Neuronal stem cell (in vitro differentiated cells): ENCODE results near the gene AFG1L.
A peak's percentile ranks its signal among the peaks of the same experiment; 100 is the strongest.

ENCODE experiments used
- DNase-seq: peaks from one replicate; pipeline ENCODE4 v3.0.0-alpha.2; 2013; ENCODE audit warnings: low spot score
- H2AFZ ChIP-seq: one replicate; pipeline ENCODE4 v1.6.1; 2013; ENCODE audit warnings: mild to moderate bottlenecking, low read length, inconsistent platforms
- H2AK5ac ChIP-seq: 2 replicates; pipeline ENCODE4 v1.6.1; 2013; ENCODE audit warnings: low read depth, mild to moderate bottlenecking, inconsistent platforms, low read length, moderate library complexity, mixed read lengths
- H2BK120ac ChIP-seq: 2 replicates; pipeline ENCODE4 v1.6.1; 2013; ENCODE audit warnings: low read depth, mild to moderate bottlenecking, inconsistent platforms, low read length, moderate library complexity, mixed read lengths
- H2BK12ac ChIP-seq: one replicate; pipeline ENCODE4 v1.6.1; 2013; ENCODE audit warnings: low read length, inconsistent platforms
- H2BK15ac ChIP-seq: 2 replicates; pipeline ENCODE4 v1.6.1; 2013; ENCODE audit warnings: mild to moderate bottlenecking, low read length, inconsistent platforms, mixed read lengths
- H2BK5ac ChIP-seq: one replicate; pipeline ENCODE4 v1.6.1; 2013; ENCODE audit warnings: inconsistent platforms, mild to moderate bottlenecking, low read length, moderate library complexity
- H3K14ac ChIP-seq: one replicate; pipeline ENCODE4 v1.6.1; 2013; ENCODE audit warnings: low read length, inconsistent platforms
- H3K18ac ChIP-seq: 2 replicates; pipeline ENCODE4 v1.6.1; 2013; ENCODE audit warnings: low read length, inconsistent platforms
- H3K23ac ChIP-seq: 2 replicates; pipeline ENCODE4 v1.6.1; 2013; ENCODE audit warnings: low read depth, mild to moderate bottlenecking, mixed read lengths, low read length, inconsistent platforms; ENCODE audit not compliant: poor library complexity
- H3K27ac ChIP-seq: replicated peaks from 3 replicates; pipeline ENCODE4 v1.5.1; 2013; ENCODE audit warnings: low read length, inconsistent platforms
- H3K27me3 ChIP-seq, 3 experiments: 2 replicates each; pipeline ENCODE4 v1.6.1; 2013; ENCODE audit warnings: low read length in 3 of 3, mild to moderate bottlenecking in 2 of 3, inconsistent platforms in 1 of 3, low read depth in 1 of 3, mixed read lengths in 1 of 3, moderate library complexity in 1 of 3; ENCODE audit not compliant: control insufficient read depth in 3 of 3, insufficient read depth in 3 of 3
- H3K36me3 ChIP-seq, 2 donors: replicated peaks in 1 of 2; 2 replicates each; pipeline ENCODE4 v1.6.1; 2013; ENCODE audit warnings: low read length in 2 of 2; ENCODE audit not compliant: control insufficient read depth in 2 of 2, insufficient read depth in 2 of 2
- H3K4ac ChIP-seq: 2 replicates; pipeline ENCODE4 v1.6.1; 2013; ENCODE audit warnings: inconsistent platforms, mild to moderate bottlenecking, low read length, moderate library complexity
- H3K4me1 ChIP-seq, 2 donors: 1 replicate in 1 of 2; 2 replicates in 1 of 2; pipeline ENCODE4 v1.6.1; 2013; ENCODE audit warnings: low read length in 2 of 2, low read depth in 1 of 2; ENCODE audit not compliant: control insufficient read depth in 2 of 2, insufficient read depth in 1 of 2
- H3K4me2 ChIP-seq: one replicate; pipeline ENCODE4 v1.6.1; 2013; ENCODE audit warnings: mild to moderate bottlenecking, low read length, inconsistent platforms; ENCODE audit not compliant: insufficient read depth, poor library complexity, severe bottlenecking
- H3K4me3 ChIP-seq, 2 donors: 2 replicates each; pipeline ENCODE4 v1.5.1; 2013; ENCODE audit warnings: low read length in 2 of 2, mild to moderate bottlenecking in 2 of 2, inconsistent platforms in 1 of 2, moderate library complexity in 1 of 2
- H3K79me1 ChIP-seq: one replicate; pipeline ENCODE4 v1.6.1; 2013; ENCODE audit warnings: low read depth, mild to moderate bottlenecking, inconsistent platforms, low read length, moderate library complexity
- H3K9ac ChIP-seq: one replicate; pipeline ENCODE4 v1.6.1; 2013; ENCODE audit warnings: mild to moderate bottlenecking, low read depth, low read length, inconsistent platforms; ENCODE audit not compliant: poor library complexity
- H3K9me3 ChIP-seq, 2 donors: replicated peaks in 1 of 2; 2 replicates each; pipeline versions ENCODE3 to v1.6.1; 2013; ENCODE audit warnings: low read length in 2 of 2, mild to moderate bottlenecking in 2 of 2, inconsistent platforms in 1 of 2, low read depth in 1 of 2, mixed read lengths in 1 of 2, moderate library complexity in 1 of 2; ENCODE audit not compliant: control insufficient read depth in 2 of 2, insufficient read depth in 1 of 2
- H4K8ac ChIP-seq: one replicate; pipeline ENCODE4 v1.6.1; 2013; ENCODE audit warnings: low read depth, mild to moderate bottlenecking, inconsistent platforms, low read length, moderate library complexity
- H4K91ac ChIP-seq: one replicate; pipeline ENCODE4 v1.6.1; 2013; ENCODE audit warnings: low read length, low read depth, mild to moderate bottlenecking, inconsistent platforms; ENCODE audit not compliant: poor library complexity
- WGBS, 2 donors: extraction: QIAGEN DNeasy Blood & Tissue Kit; methylation state at CpG; one replicate each; pipeline ENCODE4 v1.1.7; 2013; ENCODE audit warnings: missing lambda C conversion rate in 2 of 2, mixed read lengths in 1 of 2; ENCODE audit not compliant: insufficient read length in 2 of 2, insufficient replicate concordance in 1 of 2; ENCODE audit errors: extremely low coverage in 2 of 2; 5-methylcytosine and 5-hydroxymethylcytosine counted together

AFG1L gene

DNA sequence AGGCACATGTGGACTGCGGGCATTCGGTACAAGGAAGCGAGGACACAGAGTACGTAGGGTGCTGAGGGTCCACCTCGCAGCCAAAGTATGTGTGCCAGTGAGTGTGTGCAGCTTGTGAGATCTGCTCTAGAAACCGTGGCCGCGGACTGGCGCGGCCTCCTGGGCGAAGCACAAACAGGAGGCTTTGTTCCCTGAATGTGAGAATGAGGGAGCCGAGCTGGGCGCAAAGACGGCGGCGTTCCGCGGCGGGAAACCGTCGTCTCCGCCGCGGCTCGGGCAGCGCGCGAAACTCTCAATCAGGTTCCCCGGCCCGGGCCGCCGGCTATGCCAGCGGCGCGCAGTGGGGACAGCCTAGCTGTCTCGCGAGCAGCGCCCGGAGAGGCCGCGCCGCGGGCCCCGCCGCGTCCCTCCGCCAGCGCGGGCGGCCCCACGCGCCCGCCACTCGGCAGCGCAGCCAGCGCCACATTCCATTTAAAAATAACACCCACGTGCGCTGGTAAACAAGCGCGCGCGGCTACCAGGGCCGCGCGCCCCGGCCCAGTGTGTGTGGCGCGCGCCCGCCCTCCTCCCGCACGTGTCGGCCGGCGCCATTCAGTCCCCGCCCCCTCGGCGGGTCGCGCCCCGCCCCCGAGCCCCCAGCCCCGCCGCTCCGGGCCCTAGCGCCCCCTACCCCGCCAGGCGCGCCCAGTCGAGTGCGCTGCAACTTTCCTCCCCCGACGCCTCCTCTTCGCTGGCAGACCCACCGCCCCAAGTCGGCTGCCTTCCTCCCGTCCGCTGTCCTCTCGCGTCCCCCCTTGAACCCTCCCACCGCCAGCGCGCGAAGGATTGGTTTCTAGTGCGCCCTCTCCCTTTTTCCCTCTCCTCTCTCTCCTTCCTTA lies 262.9 kb downstream of the AFG1L start:
- H3K27me3 ChIP-seq, result peaks cover 0 to 9% (median 0%) of the 10 kb centered on the region in 3 experiments
- peak overlapping the region; percentile 67 for H2BK15ac ChIP-seq
- H2BK12ac ChIP-seq, result no peak overlapping the region
- no CpG with 5 or more reads among the region's 105 CpGs for WGBS, 2 donors
- peak overlapping the region; percentile 56 for H4K8ac ChIP-seq
- H2AK5ac ChIP-seq, result no peak overlapping the region
- H2BK120ac ChIP-seq, result no peak overlapping the region
- peak overlapping the region; percentile 71 to 91 for H3K4me3 ChIP-seq
- peaks cover 9% of the 10 kb centered on the region for H3K79me1 ChIP-seq
- peaks cover 0 to 10% of the 10 kb centered on the region in 2 donors for H3K9me3 ChIP-seq
- peak overlapping the region; percentile 65 for H3K23ac ChIP-seq
- peak; percentile 64 for DNase-seq
- H3K14ac ChIP-seq, result peak overlapping the region; percentile 49
- peaks cover 0 to 17% of the 10 kb centered on the region in 2 donors for H3K4me1 ChIP-seq
- H3K36me3 ChIP-seq, result peaks cover 0 to 8% of the 10 kb centered on the region in 2 donors
- peak overlapping the region; percentile 94 for H2BK5ac ChIP-seq
- H3K4ac ChIP-seq, result no peak overlapping the region
- H3K18ac ChIP-seq, result peak overlapping the region; percentile 98
- H3K4me2 ChIP-seq, result peak overlapping the region; percentile 83
- peak overlapping the region; percentile 95 for H3K9ac ChIP-seq
- H2AFZ ChIP-seq, result peak overlapping the region; percentile 90
- H4K91ac ChIP-seq, result peak overlapping the region; percentile 56
- peak overlapping the region; percentile 99 for H3K27ac ChIP-seq

DNA sequence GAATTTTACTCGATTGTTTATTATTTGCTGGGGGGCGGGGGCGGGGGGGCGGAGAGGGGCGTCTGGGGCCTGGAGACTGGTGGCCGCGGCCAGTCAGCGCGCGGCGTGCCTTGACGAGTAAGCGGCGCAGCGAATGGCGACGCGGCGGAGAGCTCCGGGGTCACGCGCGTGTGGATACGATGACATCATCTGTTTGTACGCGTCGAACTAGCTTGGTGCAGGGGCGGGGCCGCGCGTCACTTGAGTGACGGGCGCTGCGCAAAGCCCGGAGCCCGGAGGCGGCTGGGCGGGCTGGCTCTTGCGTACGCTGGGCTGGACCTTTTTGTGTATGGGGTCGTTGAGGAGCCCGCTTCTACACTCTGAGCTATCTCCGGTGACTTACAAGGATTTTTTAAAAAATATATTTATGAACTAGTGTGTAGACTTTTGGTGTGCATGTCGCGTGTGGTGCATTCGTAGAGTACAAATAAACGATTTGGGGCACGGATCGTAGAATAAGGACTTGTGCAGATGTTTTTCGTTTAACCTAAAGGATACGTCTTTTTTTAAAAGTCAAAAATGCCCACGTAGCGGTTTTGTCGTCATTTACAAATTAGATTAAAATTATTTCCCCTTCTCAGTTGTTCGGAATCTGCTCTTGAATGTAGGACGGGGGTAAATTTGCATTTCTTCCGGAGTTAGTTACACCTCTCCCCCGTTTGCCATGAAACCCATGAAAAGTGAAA lies 263.7 kb downstream of the AFG1L start:
- DNase-seq, result peak; percentile 98
- H4K8ac ChIP-seq, result no peak overlapping the region
- H2AK5ac ChIP-seq, result no peak overlapping the region
- H3K27me3 ChIP-seq, result peaks cover 0 to 9% (median 0%) of the 10 kb centered on the region in 3 experiments
- WGBS, 2 donors, result no CpG with 5 or more reads among the region's 58 CpGs
- no peak overlapping the region for H3K14ac ChIP-seq
- peak overlapping the region; percentile 67 for H2BK120ac ChIP-seq
- H4K91ac ChIP-seq, result no peak overlapping the region
- peaks cover 0 to 17% of the 10 kb centered on the region in 2 donors for H3K4me1 ChIP-seq
- H3K79me1 ChIP-seq, result peaks cover 9% of the 10 kb centered on the region
- peak overlapping the region; percentile 97 for H3K9ac ChIP-seq
- peak overlapping the region; percentile 90 for H2AFZ ChIP-seq
- H3K23ac ChIP-seq, result peak overlapping the region; percentile 55
- peak overlapping the region; percentile 83 for H3K4me2 ChIP-seq
- H3K27ac ChIP-seq, result peak overlapping the region; percentile 99
- H3K9me3 ChIP-seq, result peaks cover 0 to 10% of the 10 kb centered on the region in 2 donors
- H2BK5ac ChIP-seq, result peak overlapping the region; percentile 96
- peaks cover 0 to 11% of the 10 kb centered on the region in 2 donors for H3K36me3 ChIP-seq
- H3K4me3 ChIP-seq, result peak overlapping the region; percentile 71 to 91
- no peak overlapping the region for H2BK15ac ChIP-seq
- H3K18ac ChIP-seq, result peak overlapping the region; percentile 98
- no peak overlapping the region for H2BK12ac ChIP-seq
- H3K4ac ChIP-seq, result peak overlapping the region; percentile 84

DNA sequence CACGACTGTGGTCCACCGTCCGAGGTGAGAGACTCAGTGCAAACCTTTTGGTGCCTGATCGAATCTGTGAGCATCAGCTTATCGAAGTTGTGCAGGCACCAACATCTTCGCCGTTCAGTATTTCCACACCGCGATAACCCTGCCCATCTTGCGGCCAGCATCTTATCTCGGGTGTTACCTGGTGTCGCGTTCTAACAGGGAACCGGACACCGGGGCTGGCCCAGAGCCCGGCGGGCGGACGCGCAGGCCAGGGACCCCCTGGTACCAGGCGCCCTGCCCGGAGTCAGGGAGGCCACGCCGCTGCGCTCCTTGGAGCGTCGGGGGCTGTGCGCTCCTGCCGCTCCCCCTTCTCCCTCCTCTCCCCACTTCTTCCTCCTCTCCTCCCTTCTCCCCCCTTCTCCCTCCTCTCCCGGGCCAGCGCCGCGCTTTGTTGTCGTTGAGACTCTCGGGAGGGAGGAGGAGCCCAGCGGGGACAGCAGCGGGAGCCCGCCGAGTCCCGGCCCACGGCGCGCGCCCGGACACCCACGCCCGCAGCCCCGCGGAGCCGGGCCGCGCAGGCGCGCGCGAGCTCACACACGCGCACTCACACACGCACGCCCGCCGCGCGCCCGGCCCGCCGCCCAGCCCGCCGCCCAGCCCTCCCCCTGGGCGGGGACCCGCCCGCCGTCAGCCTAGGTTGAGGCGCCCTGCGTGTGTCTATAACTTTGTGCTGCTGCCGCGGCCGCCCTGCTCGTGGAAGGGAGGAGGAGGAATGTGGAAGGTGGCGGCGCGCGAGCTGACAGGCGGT lies 264.4 kb downstream of the AFG1L start:
- peak; percentile 80 for DNase-seq
- peaks cover 9% of the 10 kb centered on the region for H3K79me1 ChIP-seq
- peak overlapping the region; percentile 92 for H2BK15ac ChIP-seq
- peak overlapping the region; percentile 93 for H3K23ac ChIP-seq
- H3K4ac ChIP-seq, result peak overlapping the region; percentile 84
- peak overlapping the region; percentile 96 for H2BK5ac ChIP-seq
- peak overlapping the region; percentile 99 for H3K18ac ChIP-seq
- H2AFZ ChIP-seq, result peak overlapping the region; percentile 87
- H3K14ac ChIP-seq, result peak overlapping the region; percentile 98
- H3K9ac ChIP-seq, result peak overlapping the region; percentile 97
- H3K27ac ChIP-seq, result peak overlapping the region; percentile 91
- H3K9me3 ChIP-seq, result peaks cover 0 to 10% of the 10 kb centered on the region in 2 donors
- no CpG with 5 or more reads among the region's 84 CpGs for WGBS, 2 donors
- H2AK5ac ChIP-seq, result peak overlapping the region; percentile 46
- peak overlapping the region; percentile 71 to 87 for H3K4me3 ChIP-seq
- H2BK120ac ChIP-seq, result peak overlapping the region; percentile 67
- H2BK12ac ChIP-seq, result peak overlapping the region; percentile 90
- H3K36me3 ChIP-seq, result peaks cover 0 to 11% of the 10 kb centered on the region in 2 donors
- peaks cover 0 to 19% of the 10 kb centered on the region in 2 donors for H3K4me1 ChIP-seq
- no peak overlapping the region for H4K91ac ChIP-seq
- peak overlapping the region; percentile 83 for H3K4me2 ChIP-seq
- H4K8ac ChIP-seq, result peak overlapping the region; percentile 72
- H3K27me3 ChIP-seq, result peaks cover 0 to 9% (median 0%) of the 10 kb centered on the region in 3 experiments
